Stomach (tissue), 4 donors: ENCODE results near the gene MMP28.

Experiments used
- EP300 ChIP-seq: sonication (generic); formaldehyde crosslinking; IDR thresholded peaks from one replicate; pipeline ENCODE4 v1.6.1; 2017; ENCODE audit warnings: antibody characterized with exemption
- POLR2A ChIP-seq, 4 donors: fragments of 450-650 bp; IDR thresholded peaks; one replicate each; pipeline ENCODE4 v1.6.1; 2016; ENCODE audit warnings: antibody characterized with exemption in 4 of 4, control low read depth in 2 of 4, mild to moderate bottlenecking in 1 of 4, moderate library complexity in 1 of 4
- POLR2AphosphoS5 ChIP-seq, 3 donors: sonication (generic); formaldehyde crosslinking; IDR thresholded peaks; one replicate each; pipeline ENCODE4 v1.6.1; 2016; ENCODE audit warnings: antibody characterized with exemption in 3 of 3
- TF ChIP-seq, protein P1 (sequence below), 7 experiments: fragments of 450-650 bp in 4 of 7; fragments of 200-600 bp in 3 of 7; sonication (generic) in 3 of 7; IDR thresholded peaks; one replicate each; pipeline ENCODE4 v1.5.1; 2016 to 2019; ENCODE audit warnings: antibody characterized with exemption in 7 of 7, control low read depth in 2 of 7, mild to moderate bottlenecking in 1 of 7

DNA sequence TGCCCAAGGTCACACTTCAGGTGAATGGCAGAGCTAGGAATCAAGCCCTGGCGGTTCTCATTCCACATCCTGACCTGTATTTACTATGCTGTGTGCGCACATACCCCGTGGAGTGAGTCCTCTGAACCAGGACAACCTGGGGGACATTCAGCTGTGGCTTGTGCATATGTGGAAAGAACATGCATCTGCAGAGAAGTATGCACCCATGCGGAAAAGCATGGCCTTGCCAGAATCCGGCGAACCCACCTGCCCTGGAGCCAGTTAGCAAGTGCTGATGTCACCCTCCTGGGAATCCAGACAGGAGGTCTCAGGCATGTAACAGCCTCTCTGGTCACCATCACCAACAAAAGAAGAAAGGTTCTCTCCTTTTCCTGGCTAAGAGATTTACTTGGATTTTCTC is 62.1 kb downstream of the MMP28 start:
- TF ChIP-seq EP300 (no peak), POLR2AphosphoS5 (IDR thresholded peaks at IDR 0.05) (no peak), POLR2A (IDR thresholded peaks at IDR 0.05) (no peak)
- TF ChIP-seq, protein P1, sequence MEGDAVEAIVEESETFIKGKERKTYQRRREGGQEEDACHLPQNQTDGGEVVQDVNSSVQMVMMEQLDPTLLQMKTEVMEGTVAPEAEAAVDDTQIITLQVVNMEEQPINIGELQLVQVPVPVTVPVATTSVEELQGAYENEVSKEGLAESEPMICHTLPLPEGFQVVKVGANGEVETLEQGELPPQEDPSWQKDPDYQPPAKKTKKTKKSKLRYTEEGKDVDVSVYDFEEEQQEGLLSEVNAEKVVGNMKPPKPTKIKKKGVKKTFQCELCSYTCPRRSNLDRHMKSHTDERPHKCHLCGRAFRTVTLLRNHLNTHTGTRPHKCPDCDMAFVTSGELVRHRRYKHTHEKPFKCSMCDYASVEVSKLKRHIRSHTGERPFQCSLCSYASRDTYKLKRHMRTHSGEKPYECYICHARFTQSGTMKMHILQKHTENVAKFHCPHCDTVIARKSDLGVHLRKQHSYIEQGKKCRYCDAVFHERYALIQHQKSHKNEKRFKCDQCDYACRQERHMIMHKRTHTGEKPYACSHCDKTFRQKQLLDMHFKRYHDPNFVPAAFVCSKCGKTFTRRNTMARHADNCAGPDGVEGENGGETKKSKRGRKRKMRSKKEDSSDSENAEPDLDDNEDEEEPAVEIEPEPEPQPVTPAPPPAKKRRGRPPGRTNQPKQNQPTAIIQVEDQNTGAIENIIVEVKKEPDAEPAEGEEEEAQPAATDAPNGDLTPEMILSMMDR (IDR thresholded peaks at IDR 0.05) = no peak
